HG02763 (cell line): ENCODE results near the gene TPX2.

Experiments used
- ATAC-seq: cut with Tn5 transposase; IDR thresholded peaks from one replicate; pipeline ENCODE4 v1.9.1; 2021; ENCODE audit warnings: mild to moderate bottlenecking, moderate library complexity; ENCODE audit not compliant: unreplicated experiment

The TPX2 gene

GRCh38 chr20:31705598-31706597 is 33.2 kb upstream of the TPX2 start:
- peak; percentile 93 for ATAC-seq

- ATAC-seq, result no peak
Measured at GRCh38 chr20:31706607-31707257, 32.4 kb upstream of the TPX2 start.

- no peak for ATAC-seq
Measured at GRCh38 chr20:31707258-31707615, 31.9 kb upstream of the TPX2 start.

- ATAC-seq, result no peak
Measured at GRCh38 chr20:31707994-31708735, 30.9 kb upstream of the TPX2 start.

GRCh38 chr20:31708736-31709534 is 30.2 kb upstream of the TPX2 start:
- ATAC-seq, result no peak

GRCh38 chr20:31709939-31710338 is 29.2 kb upstream of the TPX2 start:
- no peak for ATAC-seq

GRCh38 chr20:31710423-31711108 is 28.5 kb upstream of the TPX2 start:
- no peak for ATAC-seq

DNA sequence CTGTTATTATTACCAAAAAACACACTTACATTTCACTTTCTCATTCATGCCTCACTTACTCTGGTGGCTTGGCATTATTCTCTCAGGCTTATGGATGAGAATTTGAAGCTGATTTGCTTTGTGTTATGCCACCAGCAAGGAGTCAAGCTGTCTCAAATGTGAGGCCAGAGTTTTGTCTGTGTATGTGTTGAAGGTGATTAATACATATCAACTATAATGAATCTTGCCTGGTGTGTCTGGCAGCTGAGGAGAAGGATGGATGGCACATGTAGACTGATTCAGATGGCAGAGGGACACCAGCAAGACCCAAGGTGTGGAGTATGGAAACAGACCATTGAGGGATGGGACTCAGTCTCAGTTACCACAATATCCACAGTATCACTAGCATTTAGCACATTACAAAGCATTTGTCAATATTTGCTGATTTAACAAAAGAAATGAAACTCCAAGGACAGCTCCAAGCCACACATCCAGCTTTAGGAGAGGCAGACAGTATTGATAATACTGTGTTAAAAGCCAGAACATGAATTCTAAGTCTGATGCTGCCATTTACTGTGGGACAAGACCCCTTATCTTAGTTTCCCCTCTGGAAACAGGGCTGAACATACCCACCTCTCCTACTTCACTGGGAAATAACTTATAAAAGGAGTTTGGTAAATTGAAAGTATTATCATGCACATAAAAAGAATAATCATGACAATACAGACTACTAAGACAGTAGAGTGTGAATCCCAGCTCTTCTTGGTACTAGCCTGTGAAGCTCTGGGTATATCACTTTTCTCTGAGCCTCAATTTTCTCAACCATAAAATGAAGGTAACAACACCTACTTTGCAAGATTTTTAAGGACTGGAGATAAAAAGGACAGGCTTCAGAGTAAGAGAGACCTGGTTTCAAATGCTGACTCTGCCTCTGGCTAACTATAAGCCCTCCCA is 27.6 kb upstream of the TPX2 start:
- no peak for ATAC-seq

GRCh38 chr20:31712112-31712553 is 27.0 kb upstream of the TPX2 start:
- no peak for ATAC-seq

- ATAC-seq, result no peak
Measured at GRCh38 chr20:31712564-31713311, 26.4 kb upstream of the TPX2 start.

DNA sequence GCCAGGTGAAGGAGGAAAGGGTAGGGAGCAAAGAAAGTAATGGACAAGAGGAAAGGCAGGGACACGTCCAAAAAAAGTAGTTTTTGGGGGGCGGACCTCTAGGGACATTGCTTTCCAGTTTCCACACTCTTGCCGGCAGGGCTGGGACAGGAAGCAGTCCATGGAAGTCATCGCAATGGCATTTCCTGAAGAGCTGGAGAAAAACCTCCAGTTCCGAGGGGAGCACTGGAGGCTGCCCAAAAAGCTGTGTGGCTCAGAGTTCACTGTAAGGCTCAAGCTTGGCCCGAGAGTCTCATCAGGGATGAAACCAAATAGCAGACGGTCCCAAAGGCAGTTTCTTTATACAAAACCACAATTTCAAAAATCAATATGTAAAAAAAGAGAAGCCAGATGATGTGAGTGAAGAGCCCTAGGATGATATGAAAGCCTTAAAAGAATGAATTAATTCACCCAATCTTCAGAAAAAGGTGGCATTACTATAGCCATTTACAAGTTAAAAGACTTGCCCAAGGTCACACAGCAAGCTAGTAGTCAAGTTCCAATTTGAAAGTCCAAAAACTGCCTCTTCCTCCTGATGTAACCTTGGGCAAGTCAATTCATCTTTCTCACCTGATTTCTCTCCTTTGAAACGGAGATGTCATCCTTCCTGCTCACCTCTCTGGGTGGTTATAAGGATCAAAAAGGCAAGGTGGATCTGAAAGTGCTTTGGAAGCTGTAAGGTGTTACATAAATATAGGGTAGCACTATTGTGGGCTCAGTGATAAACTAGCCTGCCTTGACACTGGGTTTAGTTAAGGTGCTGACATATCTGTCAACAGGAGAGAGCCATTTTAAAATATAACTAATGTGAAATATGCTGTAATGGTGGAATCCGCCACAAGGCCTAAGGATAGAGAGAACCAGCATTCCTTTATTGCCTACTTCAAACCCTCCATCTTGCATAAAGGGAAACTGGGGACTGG is 25.5 kb upstream of the TPX2 start:
- no peak for ATAC-seq

GRCh38 chr20:31715766-31716165 is 23.3 kb upstream of the TPX2 start:
- no peak for ATAC-seq

- ATAC-seq, result no peak
Measured at GRCh38 chr20:31716351-31716750, 22.7 kb upstream of the TPX2 start.

DNA sequence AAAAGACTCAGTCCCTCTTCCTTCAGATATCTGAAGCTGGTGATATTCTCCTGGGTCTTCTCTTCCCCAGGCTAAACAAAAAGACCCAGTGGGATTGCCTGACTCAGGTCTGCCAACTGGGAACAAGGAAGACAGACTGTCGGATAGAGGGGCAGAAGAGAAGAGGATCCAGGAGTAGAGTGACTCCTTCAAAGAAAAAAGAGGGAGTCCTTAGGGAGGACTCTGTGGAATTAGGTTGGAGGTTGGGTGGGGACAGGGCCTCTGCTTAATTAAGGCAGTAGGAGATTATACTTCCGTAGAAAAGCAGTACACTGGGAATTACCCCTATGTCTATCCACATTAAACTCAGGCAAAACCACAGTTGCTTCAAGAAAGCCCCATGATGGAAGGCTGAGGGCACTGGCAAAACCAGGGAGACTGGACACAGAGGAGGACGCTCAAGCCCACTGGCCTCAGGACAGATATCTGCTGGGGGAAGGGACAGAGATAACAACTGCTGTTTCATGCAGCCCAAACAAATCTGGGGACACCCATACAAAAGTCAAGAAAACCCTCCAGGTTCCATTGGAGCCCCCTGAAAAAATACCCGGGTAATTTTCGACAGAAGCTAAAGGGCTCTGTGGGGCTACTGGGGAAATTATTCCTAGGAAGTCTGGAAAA is 22.1 kb upstream of the TPX2 start:
- ATAC-seq, result no peak

GRCh38 chr20:31717478-31718201 is 21.4 kb upstream of the TPX2 start:
- peak; percentile 45 for ATAC-seq
